Measurements from ENCODE around the gene FAM174C.

FAM174C gene

DNA sequence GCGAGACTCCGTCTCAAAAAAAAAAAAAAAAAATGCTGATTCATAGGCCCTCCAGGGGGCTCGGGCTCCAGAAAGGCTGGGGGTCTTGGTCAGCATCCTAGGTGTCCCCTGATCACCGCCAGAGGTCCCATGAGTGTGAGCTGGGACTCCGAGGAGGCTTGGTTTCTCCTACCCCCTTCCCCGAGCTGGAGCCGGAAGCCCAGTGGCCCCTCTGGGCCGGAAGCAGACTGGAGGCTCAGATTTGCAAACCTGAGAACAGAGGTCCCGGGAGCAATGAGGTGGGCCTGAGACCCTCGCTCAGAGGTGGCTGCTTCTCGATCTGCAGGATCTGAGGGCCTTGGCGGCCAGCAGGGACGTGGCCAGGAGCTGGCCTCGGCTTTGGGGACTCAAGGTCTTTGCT is 51.8 kb downstream of the FAM174C start:
- DNase-seq: no peak
